Loucy (cell line): ENCODE data around the gene MPL.

Experiments used
- H2AFZ ChIP-seq: fragments of 200-600 bp; sonication (generic); 2 replicates; pipeline ENCODE4 v1.6.0; 2016; ENCODE audit warnings: antibody characterized with exemption, mild to moderate bottlenecking, low read length, moderate library complexity
- H3F3A ChIP-seq: fragments of 200-600 bp; 2 replicates; pipeline ENCODE4 v1.6.0; 2016; ENCODE audit warnings: antibody characterized with exemption, low read depth, mild to moderate bottlenecking
- H3K27me3 ChIP-seq: fragments of 200-600 bp; sonication (generic); 2 replicates; pipeline ENCODE4 v1.6.1; 2014; ENCODE audit warnings: low read length, mild to moderate bottlenecking; ENCODE audit not compliant: insufficient read depth, poor library complexity, severe bottlenecking
- H3K36me3 ChIP-seq: fragments of 200-600 bp; sonication (generic); 2 replicates; pipeline ENCODE4 v1.6.1; 2016; ENCODE audit warnings: low read length; ENCODE audit not compliant: insufficient read depth
- H3K4me1 ChIP-seq: fragments of 200-600 bp; sonication (generic); 2 replicates; pipeline ENCODE4 v1.5.1; 2014; ENCODE audit warnings: low read length, mild to moderate bottlenecking; ENCODE audit not compliant: insufficient read depth, poor library complexity, severe bottlenecking
- H3K4me2 ChIP-seq: fragments of 200-600 bp; sonication (generic); 2 replicates; pipeline ENCODE4 v1.6.0; 2014; ENCODE audit warnings: antibody characterized with exemption, low read length, low read depth, mild to moderate bottlenecking; ENCODE audit not compliant: poor library complexity, severe bottlenecking
- H3K4me3 ChIP-seq: fragments of 200-600 bp; sonication (generic); 2 replicates; pipeline ENCODE4 v1.5.1; 2014; ENCODE audit warnings: low read length, mild to moderate bottlenecking, mixed read lengths; ENCODE audit not compliant: poor library complexity, severe bottlenecking
- H3K79me2 ChIP-seq: fragments of 200-600 bp; sonication (generic); 2 replicates; pipeline ENCODE4 v1.6.1; 2014; ENCODE audit warnings: low read length; ENCODE audit not compliant: insufficient read depth
- H3K9ac ChIP-seq: fragments of 200-600 bp; sonication (generic); 2 replicates; pipeline ENCODE4 v1.6.0; 2014; ENCODE audit warnings: mild to moderate bottlenecking, low read depth, low read length, moderate library complexity; ENCODE audit not compliant: poor library complexity, severe bottlenecking
- H3K9me2 ChIP-seq: fragments of 200-600 bp; sonication (generic); replicated peaks from 2 replicates; pipeline ENCODE4 v1.6.1; 2016; ENCODE audit warnings: low read depth, low read length, mixed read lengths
- H3K9me3 ChIP-seq: fragments of 200-600 bp; sonication (generic); 2 replicates; pipeline ENCODE4 v1.6.1; 2014; ENCODE audit warnings: mild to moderate bottlenecking, antibody characterized with exemption, low read length, low read depth; ENCODE audit not compliant: insufficient read depth
- H4K20me1 ChIP-seq: fragments of 200-600 bp; sonication (generic); 2 replicates; pipeline ENCODE4 v1.6.0; 2014; ENCODE audit warnings: antibody characterized with exemption, low read length, mild to moderate bottlenecking; ENCODE audit not compliant: insufficient read depth, poor library complexity, severe bottlenecking
- CTCF ChIP-seq: fragments of 200-600 bp; sonication (generic); conservative IDR thresholded peaks from 2 replicates; pipeline ENCODE4 v1.5.1; 2014; ENCODE audit warnings: mild to moderate bottlenecking, antibody characterized with exemption, low read length
- EZH2phosphoT487 ChIP-seq: fragments of 200-600 bp; IDR thresholded peaks from 2 replicates; pipeline ENCODE4 v1.6.1; 2018; ENCODE audit warnings: antibody characterized with exemption, mild to moderate bottlenecking, moderate library complexity, borderline replicate concordance

The MPL gene

DNA sequence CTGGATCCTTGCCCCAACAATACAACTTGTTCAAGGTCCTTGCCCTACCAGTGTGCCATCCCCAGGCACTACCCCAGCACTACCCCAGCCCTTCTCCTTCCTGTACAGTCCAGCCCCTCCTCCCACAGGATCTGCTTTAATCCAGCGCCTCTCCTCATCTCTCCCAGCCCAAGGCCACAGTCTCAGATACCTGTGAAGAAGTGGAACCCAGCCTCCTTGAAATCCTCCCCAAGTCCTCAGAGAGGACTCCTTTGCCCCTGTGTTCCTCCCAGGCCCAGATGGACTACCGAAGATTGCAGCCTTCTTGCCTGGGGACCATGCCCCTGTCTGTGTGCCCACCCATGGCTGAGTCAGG, 14.7 kb downstream of the MPL start:
- H3K27me3 ChIP-seq, result no peaks in the 10 kb centered on the region
- no peaks in the 10 kb centered on the region for H4K20me1 ChIP-seq
- H3K9me3 ChIP-seq, result no peaks in the 10 kb centered on the region
- no peak overlapping the region for H3K4me2 ChIP-seq
- H3K9ac ChIP-seq, result no peak overlapping the region
- H2AFZ ChIP-seq, result no peak overlapping the region
- H3K4me3 ChIP-seq, result no peak overlapping the region
- no peaks in the 10 kb centered on the region for H3K79me2 ChIP-seq
- H3F3A ChIP-seq, result no peaks in the 10 kb centered on the region
- no peak for TF ChIP-seq CTCF
- TF ChIP-seq EZH2phosphoT487, result no peak
- H3K36me3 ChIP-seq, result no peaks in the 10 kb centered on the region
- H3K9me2 ChIP-seq, result no peaks in the 10 kb centered on the region
- no peaks in the 10 kb centered on the region for H3K4me1 ChIP-seq

GRCh38 chr1:43352881-43353280, 15.3 kb downstream of the MPL start:
- H3K9ac ChIP-seq, result no peak overlapping the region
- H3K79me2 ChIP-seq, result no peaks in the 10 kb centered on the region
- peaks cover 2% of the 10 kb centered on the region for H3K4me1 ChIP-seq
- no peaks in the 10 kb centered on the region for H3K9me3 ChIP-seq
- H3K4me3 ChIP-seq, result no peak overlapping the region
- H3K9me2 ChIP-seq, result no peaks in the 10 kb centered on the region
- H3K27me3 ChIP-seq, result no peaks in the 10 kb centered on the region
- H3K4me2 ChIP-seq, result no peak overlapping the region
- no peaks in the 10 kb centered on the region for H3F3A ChIP-seq
- TF ChIP-seq CTCF (no peak), EZH2phosphoT487 (no peak)
- H4K20me1 ChIP-seq, result no peaks in the 10 kb centered on the region
- no peak overlapping the region for H2AFZ ChIP-seq
- no peaks in the 10 kb centered on the region for H3K36me3 ChIP-seq

DNA sequence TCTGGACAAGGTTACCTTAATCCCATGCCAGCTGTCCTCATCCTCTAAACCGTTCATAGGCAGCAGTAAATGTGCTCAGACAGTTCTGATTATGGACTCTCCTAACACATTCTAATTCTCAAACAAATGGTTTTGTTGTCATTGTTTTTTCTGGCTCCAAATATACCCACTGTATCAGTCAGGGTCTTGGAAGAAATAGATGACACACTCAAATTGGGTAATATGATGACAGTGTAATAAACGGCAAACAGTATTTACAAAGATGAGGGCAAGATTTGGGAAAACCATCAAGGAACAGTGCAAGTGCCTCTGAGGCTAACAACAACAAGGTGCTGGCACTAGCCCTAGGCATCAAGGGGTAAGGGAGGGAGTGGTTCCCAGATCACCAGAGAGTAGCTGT, 16.9 kb downstream of the MPL start:
- H3F3A ChIP-seq, result peaks cover 3% of the 10 kb centered on the region; the same call in 1 of the 2 replicates
- TF ChIP-seq CTCF (no peak), EZH2phosphoT487 (no peak)
- H3K9me2 ChIP-seq, result no peaks in the 10 kb centered on the region
- no peaks in the 10 kb centered on the region for H3K9me3 ChIP-seq
- H3K4me2 ChIP-seq, result no peak overlapping the region
- peaks cover 4% of the 10 kb centered on the region for H3K4me1 ChIP-seq
- no peak overlapping the region for H3K4me3 ChIP-seq
- H3K79me2 ChIP-seq, result peaks cover 7% of the 10 kb centered on the region
- H2AFZ ChIP-seq, result no peak overlapping the region
- H3K27me3 ChIP-seq, result no peaks in the 10 kb centered on the region
- no peaks in the 10 kb centered on the region for H3K36me3 ChIP-seq
- H3K9ac ChIP-seq, result no peak overlapping the region
- H4K20me1 ChIP-seq, result no peaks in the 10 kb centered on the region
